Measurements from ENCODE around the gene RPE65. TPM values are rescaled to one million over a fixed set of nuclear protein-coding genes. Genes with fewer than 3 reads are reported as not detected.

RPE65 gene
- total and polyA plus RNA-seq, 2 experiments from 2014 or later, result not detected

GRCh38 chr1:68433395-68433794, 16.4 kb downstream of the RPE65 start:
- Histone ChIP-seq H3K4me2 (no peak overlapping the region), H3K36me3 (ENCODE audit: insufficient read depth) (no peaks in the 10 kb centered on the region), H3K4me1 (ENCODE audit: insufficient read depth) (peaks cover 13% of the 10 kb centered on the region), H3F3A (replicated peaks; ENCODE audit: low read depth) (no peaks in the 10 kb centered on the region), H3K4me3 (no peak overlapping the region), H4K20me1 (replicated peaks; ENCODE audit: insufficient read depth) (no peaks in the 10 kb centered on the region), H3K27me3 (ENCODE audit: insufficient read depth) (no peaks in the 10 kb centered on the region), H3K9me2 (ENCODE audit: insufficient read depth) (peaks cover 4% of the 10 kb centered on the region; the same call in 1 of the 2 replicates), H3K79me2 (replicated peaks; ENCODE audit: insufficient read depth) (no peaks in the 10 kb centered on the region), H2AFZ (0 out of 2 replicates have a peak overlapping the region, but pooled peaks have one; percentile 29), H3K27ac (ENCODE audit: low read depth) (no peak overlapping the region)
- Mint-ChIP-seq H3K36me3 (ENCODE audit: low read depth) (no peaks in the 10 kb centered on the region), H3K27ac (no peak overlapping the region), H3K4me3 (no peak overlapping the region), H3K4me1 (peaks cover 3% of the 10 kb centered on the region; the same call in 2 of the 3 replicates), H3K9me3 (no peaks in the 10 kb centered on the region), H3K27me3 (ENCODE audit: insufficient read depth, low read depth, poor library complexity) (no peaks in the 10 kb centered on the region)
- TF ChIP-seq NANOG (IDR thresholded peaks at IDR 0.05; ENCODE audit: borderline replicate concordance) (no peak), EZH2phosphoT487 (IDR thresholded peaks at IDR 0.05; ENCODE audit: unreplicated experiment) (no peak)
- ATAC-seq (no peak), DNase-seq (ENCODE audit: low spot score) (no peak)

DNA sequence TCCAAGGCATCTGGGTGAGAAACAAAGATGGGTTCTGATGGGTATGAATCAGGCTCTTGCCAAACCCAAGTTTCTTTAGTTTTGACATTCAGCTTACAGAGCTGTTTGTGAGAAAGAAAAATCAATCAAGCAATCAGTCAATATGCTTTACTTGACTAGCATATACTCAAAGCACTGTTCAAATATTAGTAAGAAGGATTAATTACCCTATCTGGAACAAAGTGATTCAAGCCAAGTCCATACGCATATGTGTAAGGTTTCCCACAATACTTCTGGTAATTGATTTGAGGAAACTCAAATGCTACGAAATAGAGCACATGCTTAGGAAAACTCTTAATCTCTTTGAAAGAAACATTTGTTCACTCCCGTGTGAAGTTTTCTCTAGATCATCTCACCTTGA, 18.7 kb downstream of the RPE65 start:
- no peaks in the 10 kb centered on the region for H4K20me1 ChIP-seq (replicated peaks; ENCODE audit: insufficient read depth)
- TF ChIP-seq ZNF331 (CRISPR knock-in tag; IDR thresholded peaks at IDR 0.05; ENCODE audit: low read depth), result no peak
- TF ChIP-seq EZH2 (IDR thresholded peaks at IDR 0.05; ENCODE audit: low read depth, unreplicated experiment), result no peak
- TF ChIP-seq STAT1 (IDR thresholded peaks at IDR 0.05; ENCODE audit: unreplicated experiment), result no peak
- TF ChIP-seq CREB1 (CRISPR knock-in tag; IDR thresholded peaks at IDR 0.05; ENCODE audit: low read depth), result no peak
- TF ChIP-seq, protein P1, sequence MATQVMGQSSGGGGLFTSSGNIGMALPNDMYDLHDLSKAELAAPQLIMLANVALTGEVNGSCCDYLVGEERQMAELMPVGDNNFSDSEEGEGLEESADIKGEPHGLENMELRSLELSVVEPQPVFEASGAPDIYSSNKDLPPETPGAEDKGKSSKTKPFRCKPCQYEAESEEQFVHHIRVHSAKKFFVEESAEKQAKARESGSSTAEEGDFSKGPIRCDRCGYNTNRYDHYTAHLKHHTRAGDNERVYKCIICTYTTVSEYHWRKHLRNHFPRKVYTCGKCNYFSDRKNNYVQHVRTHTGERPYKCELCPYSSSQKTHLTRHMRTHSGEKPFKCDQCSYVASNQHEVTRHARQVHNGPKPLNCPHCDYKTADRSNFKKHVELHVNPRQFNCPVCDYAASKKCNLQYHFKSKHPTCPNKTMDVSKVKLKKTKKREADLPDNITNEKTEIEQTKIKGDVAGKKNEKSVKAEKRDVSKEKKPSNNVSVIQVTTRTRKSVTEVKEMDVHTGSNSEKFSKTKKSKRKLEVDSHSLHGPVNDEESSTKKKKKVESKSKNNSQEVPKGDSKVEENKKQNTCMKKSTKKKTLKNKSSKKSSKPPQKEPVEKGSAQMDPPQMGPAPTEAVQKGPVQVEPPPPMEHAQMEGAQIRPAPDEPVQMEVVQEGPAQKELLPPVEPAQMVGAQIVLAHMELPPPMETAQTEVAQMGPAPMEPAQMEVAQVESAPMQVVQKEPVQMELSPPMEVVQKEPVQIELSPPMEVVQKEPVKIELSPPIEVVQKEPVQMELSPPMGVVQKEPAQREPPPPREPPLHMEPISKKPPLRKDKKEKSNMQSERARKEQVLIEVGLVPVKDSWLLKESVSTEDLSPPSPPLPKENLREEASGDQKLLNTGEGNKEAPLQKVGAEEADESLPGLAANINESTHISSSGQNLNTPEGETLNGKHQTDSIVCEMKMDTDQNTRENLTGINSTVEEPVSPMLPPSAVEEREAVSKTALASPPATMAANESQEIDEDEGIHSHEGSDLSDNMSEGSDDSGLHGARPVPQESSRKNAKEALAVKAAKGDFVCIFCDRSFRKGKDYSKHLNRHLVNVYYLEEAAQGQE (IDR thresholded peaks at IDR 0.05; ENCODE audit: unreplicated experiment), result no peak
- TF ChIP-seq JUNB (IDR thresholded peaks at IDR 0.05; ENCODE audit: unreplicated experiment), result no peak
- TF ChIP-seq POLR2AphosphoS5 (IDR thresholded peaks at IDR 0.05; ENCODE audit: low read depth), result no peak
- TF ChIP-seq EZH2phosphoT487 (IDR thresholded peaks at IDR 0.05; ENCODE audit: unreplicated experiment), result no peak
- no peak for TF ChIP-seq ZNF114 (CRISPR knock-in tag; IDR thresholded peaks at IDR 0.05)
- TF ChIP-seq ZNF462 (CRISPR knock-in tag; IDR thresholded peaks at IDR 0.05), result no peak

More for the DNA sequence above, 18.7 kb downstream of the RPE65 start:
- no peaks in the 10 kb centered on the region for H3K4me1 Mint-ChIP-seq
- DNase-seq (ENCODE audit: low spot score) (no peak), ATAC-seq (no peak)
- no peak overlapping the region for H3K27ac Mint-ChIP-seq
- Histone ChIP-seq H3F3A (replicated peaks; ENCODE audit: low read depth) (no peaks in the 10 kb centered on the region), H3K36me3 (ENCODE audit: insufficient read depth) (no peaks in the 10 kb centered on the region), H3K4me3 (no peak overlapping the region), H3K4me2 (no peak overlapping the region), H3K9me2 (ENCODE audit: insufficient read depth) (peaks cover 4% of the 10 kb centered on the region; the same call in 1 of the 2 replicates), H3K27me3 (ENCODE audit: insufficient read depth) (no peaks in the 10 kb centered on the region), H3K4me1 (ENCODE audit: insufficient read depth) (peaks cover 5% of the 10 kb centered on the region; the same call in 1 of the 2 replicates), H3K27ac (ENCODE audit: low read depth) (no peak overlapping the region), H2AFZ (no peak overlapping the region), H3K79me2 (replicated peaks; ENCODE audit: insufficient read depth) (no peaks in the 10 kb centered on the region)
- H3K36me3 Mint-ChIP-seq (ENCODE audit: low read depth), result no peaks in the 10 kb centered on the region
- no peaks in the 10 kb centered on the region for H3K27me3 Mint-ChIP-seq (ENCODE audit: insufficient read depth, low read depth, poor library complexity)
- no peak overlapping the region for H3K4me3 Mint-ChIP-seq
- no peaks in the 10 kb centered on the region for H3K9me3 Mint-ChIP-seq

Measured in GM23338 (cell line).